NCI-H2196 treated with DMSO at 0.1 percent for 48 hours (cell line): ENCODE results near the gene TAX1BP3.

ENCODE experiments used
- DNase-seq: peaks from one replicate; lab custom pipeline; 2025; ENCODE audit not compliant: unreplicated experiment; lab: John Stamatoyannopoulos, UW

Gene TAX1BP3

DNA sequence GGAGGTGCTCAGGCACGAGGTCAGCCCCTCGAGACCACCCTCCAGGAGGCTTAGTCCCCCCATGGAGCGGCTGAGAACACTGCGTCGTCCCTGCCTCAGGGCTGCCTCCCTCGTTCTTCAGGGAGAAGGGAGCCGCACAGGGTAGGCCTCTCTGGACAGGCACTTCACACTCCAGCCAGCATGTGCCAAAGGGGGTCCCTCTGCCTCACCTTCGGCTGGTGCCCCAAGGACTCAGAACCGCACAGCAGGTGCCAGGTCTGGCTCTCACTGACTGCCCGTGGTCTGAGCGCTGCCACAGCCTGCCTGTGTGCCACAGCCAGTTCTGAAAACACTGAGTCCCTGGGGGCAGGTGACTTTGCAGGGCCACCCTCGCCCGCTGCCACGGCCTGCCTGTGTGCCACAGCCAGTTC is 20.5 kb upstream of the TAX1BP3 start:
- no peak for DNase-seq

DNA sequence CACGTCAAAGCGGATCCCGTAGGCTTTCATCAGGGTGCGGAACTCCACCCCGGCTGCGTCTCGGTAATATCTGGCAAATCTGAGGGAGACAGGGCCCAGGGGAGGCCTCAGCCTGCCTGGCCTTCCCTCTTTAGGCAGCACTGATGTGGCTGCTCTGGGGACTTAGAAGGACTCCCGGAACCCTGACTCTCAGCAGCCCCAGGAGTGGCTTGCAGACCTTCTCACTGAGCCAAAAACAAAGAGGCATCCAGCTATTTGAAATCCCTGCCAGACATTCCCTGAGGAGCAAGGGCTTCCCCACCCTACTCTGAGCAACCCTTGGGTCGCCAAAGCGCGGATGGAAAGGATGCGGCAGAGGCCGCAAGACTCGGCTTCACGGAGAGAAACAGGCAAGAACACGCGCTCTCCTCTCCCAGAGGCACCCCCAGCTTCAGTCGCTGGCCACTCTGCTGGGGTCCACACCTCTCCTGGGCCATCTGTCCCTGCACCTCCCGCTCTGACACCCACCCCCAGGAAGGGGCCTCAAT is 19.7 kb upstream of the TAX1BP3 start:
- DNase-seq, result no peak

DNA sequence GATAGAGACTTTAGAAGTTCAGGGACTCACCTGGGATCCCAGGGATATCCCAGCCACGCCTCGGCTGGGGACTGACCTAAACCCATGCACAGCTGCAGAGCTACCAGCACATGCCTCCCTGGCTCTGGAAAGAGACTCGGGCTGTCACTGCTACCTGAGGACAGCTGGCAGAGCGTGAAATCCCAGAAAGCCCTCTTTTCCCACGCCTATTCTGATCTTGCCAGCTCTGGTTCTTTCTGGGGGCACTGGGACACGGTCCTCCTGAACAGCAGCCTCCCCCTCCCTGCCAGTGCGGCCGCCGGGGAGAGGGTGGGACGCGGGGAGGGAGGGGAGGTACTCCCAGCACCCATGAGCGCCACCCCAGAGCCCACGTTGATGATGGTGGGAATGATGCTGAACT is 16.8 kb upstream of the TAX1BP3 start:
- no peak for DNase-seq

DNA sequence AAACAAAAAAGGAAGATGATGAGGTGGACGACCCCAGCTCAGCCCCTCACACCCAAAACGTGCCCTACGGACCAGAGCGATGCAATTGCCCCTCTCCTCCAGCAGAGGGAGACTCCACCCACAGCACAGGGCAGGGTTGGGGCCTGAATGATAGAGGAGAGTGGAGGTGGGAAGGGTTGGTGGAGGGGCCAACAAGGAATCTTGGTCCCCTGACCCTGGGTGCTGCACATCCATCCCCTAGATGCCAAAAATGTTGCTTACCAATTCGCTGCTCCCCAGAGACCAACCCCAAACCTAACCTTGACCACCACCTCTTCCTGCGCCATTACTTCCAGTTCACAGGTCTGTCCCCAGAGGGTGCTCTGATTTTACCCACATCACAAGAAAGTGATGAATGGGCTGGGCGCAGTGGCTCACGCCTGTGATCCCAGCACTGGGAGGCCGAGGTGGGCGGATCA is 14.7 kb upstream of the TAX1BP3 start:
- DNase-seq, result no peak

DNA sequence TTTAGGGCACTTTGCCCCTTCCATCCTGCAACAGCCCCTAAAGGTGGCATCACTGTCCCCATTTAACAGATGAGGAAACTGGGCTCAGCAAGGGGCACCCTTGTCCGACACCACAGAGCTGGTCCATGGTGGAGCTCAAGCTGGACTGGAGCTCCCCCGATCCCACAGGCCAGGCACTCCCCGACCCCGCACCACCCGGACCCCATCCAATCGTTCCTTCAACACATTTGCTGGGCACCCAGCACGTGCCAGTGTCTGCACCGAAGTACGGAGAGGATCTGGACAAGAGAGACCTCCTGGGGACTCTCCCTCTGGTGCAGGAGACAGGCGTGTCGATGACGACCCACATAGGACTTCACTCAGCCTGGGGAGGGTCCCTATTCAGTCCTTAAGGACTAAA is 13.7 kb upstream of the TAX1BP3 start:
- no peak for DNase-seq

DNA sequence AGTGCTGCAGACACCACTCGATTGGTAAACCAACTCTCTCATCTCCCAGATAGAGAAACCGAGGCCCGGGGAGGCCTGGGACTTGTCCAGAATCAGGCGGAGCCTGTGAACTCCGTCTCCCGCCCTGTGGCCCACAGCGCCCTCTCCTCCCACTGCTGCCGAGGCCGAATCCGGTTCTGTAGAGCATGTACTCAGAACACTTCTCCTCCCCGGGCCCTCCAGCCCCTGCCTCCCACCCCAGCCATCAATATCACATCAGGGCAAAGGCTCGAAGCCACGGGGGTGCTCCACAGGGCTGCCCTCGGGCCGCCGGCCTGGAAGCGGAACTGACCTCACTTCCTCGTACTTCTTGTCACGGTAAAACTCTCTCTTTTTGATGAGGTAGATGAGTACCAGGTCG is 13.2 kb upstream of the TAX1BP3 start:
- no peak for DNase-seq

DNA sequence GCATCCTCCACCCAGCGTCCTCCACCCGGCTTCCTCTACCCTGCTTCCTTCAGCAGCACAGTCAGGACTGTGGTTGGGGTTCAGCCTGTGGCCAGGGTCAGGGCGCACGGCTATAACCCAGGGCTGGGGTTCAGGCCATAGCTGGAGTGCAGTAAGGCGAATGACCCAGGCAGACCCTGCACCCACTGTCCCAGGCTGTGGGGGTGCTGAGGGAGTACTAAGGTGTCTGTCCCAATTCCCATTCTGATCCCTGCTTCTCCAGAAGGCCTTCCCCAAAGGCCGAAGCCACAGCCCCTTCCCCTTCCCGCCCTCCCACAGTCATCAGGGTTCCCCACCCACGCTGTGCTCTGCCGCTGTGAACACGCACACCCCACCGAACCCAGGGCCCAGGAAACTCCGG is 12.7 kb upstream of the TAX1BP3 start:
- DNase-seq, result no peak

DNA sequence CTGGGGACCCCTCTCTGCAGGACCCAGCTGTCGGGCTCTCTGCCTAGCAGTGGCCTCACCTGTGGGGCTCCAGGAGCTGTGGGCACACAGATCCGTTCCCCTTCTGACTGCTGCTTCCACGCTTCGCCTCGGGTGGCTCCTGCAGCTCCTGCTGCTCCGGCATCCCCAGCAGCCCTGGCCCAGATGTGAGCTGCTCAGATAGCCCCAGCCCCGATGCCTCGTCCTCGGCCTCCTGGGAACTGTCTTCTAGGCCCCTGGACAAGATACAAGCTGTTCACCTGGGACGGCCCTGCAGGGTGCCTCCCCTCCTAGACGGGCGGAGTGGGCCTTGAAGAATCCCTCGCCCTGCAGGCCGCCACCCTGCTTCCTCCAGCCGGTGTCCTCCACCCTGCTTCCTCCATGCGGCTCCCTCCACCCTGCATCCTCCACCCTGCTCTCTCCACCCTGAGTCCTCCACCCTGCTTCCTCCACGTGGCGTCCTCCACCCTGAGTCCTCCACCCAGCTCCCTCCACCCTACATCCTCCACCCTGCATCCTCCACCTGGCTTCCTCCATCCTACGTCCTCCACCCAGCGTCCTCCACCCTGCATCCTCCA is 11.3 kb upstream of the TAX1BP3 start:
- no peak for DNase-seq

DNA sequence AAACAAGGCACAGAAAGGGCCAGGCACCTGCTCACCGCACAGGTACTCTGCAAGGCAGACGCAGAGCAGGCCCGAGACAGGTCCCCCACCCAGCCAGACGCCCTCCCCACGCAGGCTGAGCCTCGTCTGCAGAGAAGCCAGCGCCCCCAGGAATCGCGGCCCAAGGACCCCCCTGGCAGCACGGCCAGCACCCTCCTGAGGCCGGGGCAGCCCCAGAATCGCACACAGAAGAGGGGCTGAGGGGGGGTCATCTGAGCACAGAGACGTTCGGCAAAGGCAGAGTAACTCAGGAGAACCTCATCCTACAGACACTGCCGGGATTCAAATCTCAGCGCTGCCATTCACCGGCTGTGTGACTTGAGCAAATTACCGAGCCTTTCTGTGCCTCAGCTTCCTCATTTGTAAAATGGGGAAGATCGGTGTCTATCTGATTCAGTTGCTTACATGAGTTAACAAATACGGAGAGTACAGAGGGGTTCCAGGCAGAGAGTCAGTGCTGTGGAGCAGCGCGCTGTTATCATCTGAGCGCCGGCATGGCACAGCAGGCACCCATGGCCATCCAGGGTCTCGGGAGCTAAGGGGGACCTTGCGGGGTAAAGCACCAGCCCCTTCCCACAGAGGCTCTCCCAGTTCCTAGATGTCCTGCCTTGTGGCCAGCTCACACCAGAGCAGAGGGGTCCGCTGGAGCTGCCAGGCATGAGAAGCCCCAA is 10.6 kb upstream of the TAX1BP3 start:
- no peak for DNase-seq

DNA sequence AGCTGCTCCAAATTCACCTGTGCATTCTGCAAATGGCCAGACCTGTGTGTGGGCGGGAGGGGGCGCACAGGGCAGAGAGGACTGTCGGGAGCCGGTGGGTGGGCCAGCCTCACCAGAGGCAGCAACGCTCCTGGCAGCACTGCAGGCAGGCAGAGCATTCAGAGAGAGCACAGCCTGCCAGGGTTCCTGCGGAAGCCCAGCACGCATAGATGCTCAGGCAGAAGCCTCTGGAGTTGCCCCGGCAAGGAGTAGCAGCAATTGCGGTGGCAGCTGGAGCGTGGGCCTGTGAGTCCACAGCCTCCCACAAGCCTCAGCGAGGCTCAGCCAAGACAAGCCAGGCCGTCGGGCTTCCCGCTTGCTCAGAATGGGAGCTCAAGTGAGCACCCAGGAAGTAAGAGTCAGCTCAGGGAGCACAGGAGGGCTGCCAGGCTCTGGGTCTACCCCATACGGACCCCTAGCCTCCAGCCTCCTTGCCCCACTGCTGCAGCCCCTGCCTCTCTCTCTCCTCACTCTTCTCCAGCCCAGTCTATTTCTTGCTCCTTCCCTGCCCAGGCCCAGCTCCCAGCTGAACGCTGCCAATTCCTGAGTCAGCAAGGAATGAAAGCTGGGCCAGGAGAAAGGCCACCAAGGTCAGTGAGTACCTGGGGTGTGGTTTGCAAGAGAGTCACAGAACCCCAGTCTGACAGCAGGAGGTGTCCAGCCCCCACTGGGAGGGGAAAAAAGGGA is 9.9 kb upstream of the TAX1BP3 start:
- no peak for DNase-seq

DNA sequence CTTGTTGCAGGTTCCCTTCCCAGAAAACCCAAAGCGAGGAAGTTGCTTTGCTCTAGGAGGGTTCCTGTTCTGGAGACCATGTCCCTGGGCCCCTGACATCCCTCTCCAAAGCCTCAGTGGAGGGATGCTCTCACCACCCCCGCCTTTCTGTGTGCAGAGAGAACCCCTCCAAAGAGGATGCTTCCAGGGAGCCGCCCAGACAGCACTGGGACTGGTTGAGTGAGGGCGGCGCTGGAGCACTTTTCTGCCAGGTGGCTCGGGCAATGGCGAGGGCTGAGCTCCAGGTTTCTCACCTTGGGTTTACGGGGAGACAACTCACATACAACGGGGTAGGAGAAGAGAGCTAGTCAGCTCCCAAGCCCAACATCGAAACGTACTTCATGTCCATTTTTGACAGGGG is 7.5 kb upstream of the TAX1BP3 start:
- no peak for DNase-seq

DNA sequence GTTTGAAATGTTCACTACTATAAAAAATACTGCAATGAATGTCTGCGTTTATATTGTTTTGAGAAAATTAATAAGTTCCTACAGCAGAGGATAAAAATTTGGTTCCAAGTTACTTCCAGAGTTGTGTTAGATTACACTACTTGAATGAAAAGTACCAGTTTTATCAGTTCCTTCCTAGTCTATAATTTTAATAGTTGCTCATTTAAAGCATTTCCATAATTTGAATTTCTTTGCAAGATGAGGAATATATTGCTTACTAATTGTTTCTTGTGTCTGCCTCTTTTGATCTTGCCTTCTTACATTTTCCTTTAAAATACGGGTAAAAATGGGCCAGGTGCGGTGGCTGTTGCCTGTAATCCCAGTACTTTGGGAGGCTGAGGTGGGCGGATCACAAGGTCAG is 4.2 kb upstream of the TAX1BP3 start:
- no peak for DNase-seq

DNA sequence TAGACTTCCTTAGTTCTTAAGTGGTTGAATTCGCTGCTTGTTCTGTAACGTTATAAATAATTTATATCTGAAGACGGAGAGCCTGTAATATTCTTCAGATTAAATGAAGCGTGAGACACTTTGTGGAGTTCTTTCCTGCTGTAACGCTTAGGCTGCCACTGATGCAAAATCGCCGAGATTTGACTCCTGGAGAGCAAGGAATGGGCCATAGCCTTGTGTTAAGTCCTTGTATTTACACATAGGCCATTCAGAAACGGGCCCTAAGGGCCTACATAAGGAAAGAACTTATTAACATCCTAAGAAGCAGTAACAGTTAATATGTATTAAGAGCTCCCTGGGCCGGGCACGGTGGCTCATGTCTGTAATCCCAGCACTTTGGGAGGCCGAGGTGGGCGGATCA is 1.2 kb upstream of the TAX1BP3 start:
- no peak for DNase-seq

DNA sequence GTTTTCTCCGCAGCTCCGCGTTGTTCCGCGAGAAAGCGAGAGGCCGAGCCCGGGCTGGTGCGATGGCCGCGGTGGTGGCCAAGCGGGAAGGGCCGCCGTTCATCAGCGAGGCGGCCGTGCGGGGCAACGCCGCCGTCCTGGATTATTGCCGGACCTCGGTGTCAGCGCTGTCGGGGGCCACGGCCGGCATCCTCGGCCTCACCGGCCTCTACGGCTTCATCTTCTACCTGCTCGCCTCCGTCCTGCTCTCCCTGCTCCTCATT is 638 bp upstream of the TAX1BP3 start:
- DNase-seq, result no peak

DNA sequence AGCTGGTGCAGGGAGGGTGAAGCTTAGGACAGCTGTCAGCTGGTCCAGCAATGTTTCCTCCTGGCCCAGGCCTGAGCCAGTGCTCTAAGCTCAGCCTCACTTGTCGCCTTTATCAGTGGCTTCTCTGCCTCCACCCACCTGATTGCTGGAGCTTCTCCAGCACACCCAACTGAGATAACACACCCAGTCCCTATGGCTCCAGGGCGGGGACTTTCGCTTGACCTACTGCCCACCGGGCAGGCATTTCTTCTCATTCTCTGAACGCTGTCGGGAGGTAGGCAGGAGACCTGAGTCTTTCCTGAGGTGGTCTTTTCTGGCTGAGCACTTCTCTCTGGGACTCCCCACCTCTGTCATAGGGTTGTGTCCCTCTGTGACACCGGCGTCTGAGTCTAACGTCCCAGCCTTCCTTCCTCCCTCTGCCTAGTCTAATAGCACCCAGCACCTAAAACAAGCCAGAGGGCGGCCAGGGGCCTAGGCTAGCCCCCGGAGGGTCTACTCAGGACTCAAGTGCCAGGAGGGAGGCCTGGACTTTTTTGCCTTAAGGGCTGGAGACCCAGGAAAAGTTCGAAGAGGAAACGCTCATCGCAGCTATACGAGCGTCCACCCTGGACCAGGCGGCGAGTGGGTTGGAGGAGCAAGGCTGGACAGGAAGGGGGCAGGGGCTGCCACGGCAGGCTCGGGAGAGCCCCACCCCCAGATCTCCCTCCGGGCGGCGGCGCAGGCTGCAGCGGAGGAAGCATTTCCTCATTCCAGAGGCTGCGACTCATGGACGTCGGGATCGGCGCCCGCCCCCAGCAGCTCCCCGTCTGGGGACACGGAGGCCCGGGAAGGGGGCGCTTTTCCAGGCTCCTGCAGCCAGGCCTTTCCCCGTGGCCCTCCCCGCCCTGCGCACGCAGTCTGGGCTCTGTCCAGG is 756 bp downstream of the TAX1BP3 start:
- no peak for DNase-seq

DNA sequence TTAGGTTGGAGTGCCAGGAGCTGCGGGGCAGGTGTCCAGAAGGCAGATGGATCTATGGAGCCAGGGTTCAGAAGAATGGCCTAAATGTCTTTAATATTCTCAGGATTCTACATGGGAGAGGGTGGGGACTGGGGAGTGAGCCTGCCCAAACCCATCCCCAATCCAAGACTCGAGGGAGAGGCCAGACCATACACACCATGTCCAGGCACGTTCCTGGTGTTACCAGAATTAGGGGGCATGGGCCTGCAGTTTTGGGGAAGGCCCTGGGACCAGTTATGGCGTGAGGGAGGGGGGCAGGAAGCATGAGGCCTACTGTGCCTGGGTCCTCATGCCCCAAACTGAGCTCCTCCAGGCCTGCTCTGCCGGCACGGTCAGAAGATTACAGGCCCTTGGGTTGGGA is 1.9 kb downstream of the TAX1BP3 start:
- no peak for DNase-seq

DNA sequence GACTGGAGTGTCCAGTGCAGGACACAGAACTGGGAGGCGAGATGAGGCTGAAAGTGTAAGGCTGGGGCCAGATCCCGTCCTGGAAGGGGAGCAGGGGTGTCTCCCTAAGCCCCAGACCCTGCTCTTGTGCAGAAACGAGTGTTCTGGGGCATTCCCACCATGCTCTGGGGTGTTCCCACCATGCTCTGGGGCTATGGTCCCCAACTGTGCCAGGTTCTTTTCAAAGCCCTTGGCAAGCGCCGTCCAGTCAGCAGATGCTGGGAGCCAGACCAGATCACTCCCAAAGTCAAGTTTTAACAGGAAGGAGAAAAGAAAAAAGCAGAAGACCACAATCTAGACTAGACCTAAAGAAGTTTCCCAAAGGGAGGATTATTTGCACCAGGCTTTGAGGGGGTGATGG is 2.5 kb downstream of the TAX1BP3 start:
- DNase-seq, result no peak

DNA sequence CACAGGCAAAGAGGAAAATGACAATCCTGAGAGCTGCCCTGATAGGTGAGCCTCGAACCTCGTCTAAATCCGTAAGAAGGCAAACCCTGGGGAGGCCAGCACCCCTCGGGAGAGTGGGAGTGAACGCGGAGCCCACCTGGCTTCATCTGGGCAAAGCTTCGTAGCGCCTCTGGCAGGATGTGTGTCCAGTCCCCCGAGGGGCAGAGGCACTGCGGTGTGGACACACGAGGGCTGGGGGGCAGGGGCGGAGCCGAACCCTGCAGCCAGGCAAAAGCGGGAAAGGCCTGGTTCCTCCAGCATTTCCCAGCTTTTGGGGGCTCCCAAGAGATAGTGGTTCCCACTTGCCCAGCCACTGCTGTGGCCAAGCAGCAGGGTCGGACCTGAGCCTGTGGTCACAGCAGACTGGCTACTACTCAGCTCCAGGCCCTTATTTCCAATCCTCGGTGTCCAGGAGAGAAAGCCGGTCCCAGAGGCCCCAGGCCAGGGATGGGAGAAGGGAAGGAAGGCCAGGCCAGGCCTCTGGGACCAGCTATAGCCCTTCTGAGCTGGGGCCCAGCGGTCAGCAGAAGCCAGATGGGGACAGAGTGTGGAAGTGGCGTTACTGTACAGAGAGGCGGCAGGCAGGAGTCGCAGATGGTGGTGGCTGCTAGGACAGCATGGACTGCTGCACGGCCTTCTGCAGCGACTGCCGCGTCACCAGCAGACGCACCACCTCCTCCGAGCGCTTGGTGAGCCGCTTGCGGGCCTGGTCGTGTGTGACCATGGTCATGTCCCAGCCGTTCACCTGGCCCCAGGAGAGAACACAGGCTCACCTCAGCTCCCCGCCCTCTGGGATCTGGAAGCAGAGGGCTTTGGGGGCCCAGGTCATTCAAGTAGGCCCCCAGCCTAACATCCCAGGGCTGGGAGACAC is 5.0 kb downstream of the TAX1BP3 start:
- no peak for DNase-seq

DNA sequence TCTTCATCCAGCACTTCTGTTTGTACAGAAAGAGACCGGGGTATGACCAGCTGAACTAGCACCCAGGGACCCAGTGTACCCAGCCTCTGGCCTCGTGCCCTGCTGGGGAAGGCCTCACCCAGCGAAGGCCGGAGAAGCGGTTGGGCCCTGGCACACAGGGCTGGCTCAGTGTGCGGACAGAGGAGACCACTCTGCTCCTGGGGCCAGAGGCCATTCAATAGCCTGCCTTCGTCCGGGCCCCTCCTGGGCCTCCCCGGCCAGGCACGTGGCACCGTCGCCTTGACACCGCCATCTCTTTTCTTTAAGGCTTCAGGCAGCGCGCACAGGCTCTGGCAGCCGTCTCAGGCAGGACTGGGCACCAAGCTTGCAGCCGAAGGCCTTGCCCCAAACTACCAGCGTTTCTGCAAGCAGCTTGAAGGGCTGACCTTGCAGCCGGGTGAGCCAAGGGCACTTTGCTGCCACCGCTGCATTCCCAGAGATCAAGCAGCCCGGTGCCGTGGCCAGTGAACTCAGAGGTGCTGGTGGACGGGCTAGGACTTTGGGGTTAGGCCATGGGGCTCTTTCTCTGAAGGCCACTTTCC is 8.0 kb downstream of the TAX1BP3 start:
- DNase-seq, result no peak

DNA sequence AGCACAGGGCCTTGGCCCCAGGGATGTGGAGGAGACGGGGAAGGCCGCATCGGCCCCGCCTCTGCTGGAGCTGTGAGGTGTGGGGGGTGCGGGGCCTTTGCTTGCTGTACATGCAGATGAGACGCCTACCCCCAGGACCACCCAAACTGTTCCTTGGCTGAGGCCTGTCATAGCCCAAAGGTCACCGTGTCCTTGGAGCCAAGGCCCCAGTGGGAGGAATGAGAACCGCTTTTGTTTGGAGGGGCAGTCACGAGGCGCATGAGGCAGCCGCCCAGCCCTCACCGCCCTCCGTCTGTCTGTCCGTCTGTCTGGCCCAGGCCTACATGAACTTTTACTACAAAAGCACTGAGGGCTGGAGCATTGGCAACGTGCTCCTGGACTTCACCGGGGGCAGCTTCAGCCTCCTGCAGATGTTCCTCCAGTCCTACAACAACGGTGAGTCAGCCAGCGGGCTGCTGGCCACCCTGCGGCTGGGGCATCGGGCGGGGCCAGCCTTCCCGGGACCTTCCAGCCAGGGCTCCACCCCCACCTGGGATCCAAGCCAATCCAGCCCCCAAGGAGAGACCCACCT is 8.8 kb downstream of the TAX1BP3 start:
- DNase-seq, result no peak
